HepG2 (cell line): ENCODE results near the gene ARHGAP45. TPM values are rescaled to one million over a fixed set of nuclear protein-coding genes. Genes with fewer than 3 reads are reported as not detected.

Experiments used
- CHD2 ChIP-seq: IDR thresholded peaks from 2 replicates; pipeline ENCODE4 v1.6.1; 2011; ENCODE audit warnings: low read depth, low read length, improper control_type of control experiment
- HDAC2 ChIP-seq: sonication (generic); formaldehyde crosslinking; IDR thresholded peaks from 2 replicates; pipeline ENCODE4 v1.4.0; 2020; ENCODE audit warnings: missing genetic modification reagents
- HOXA3 ChIP-seq: sonication (generic); formaldehyde crosslinking; IDR thresholded peaks from 2 replicates; pipeline ENCODE4 v1.5.0; 2020; ENCODE audit warnings: missing genetic modification reagents
- KLF12 ChIP-seq: sonication (generic); formaldehyde crosslinking; IDR thresholded peaks from 2 replicates; pipeline ENCODE4 v1.4.0; 2020; ENCODE audit warnings: missing genetic modification reagents, borderline replicate concordance
- PCBP1 ChIP-seq: fragments of 200-400 bp; formaldehyde crosslinking; IDR thresholded peaks from 2 replicates; pipeline ENCODE4 v1.6.1; 2017; ENCODE audit warnings: mild to moderate bottlenecking, low read depth, low read length, borderline replicate concordance
- RBAK ChIP-seq: sonication (generic); formaldehyde crosslinking; IDR thresholded peaks from 2 replicates; pipeline ENCODE4 v1.5.1; 2020; ENCODE audit warnings: mild to moderate bottlenecking, missing genetic modification reagents
- SP2 ChIP-seq: sonication (generic); formaldehyde crosslinking; IDR thresholded peaks from 2 replicates; pipeline ENCODE4 v1.5.1; 2020; ENCODE audit warnings: mild to moderate bottlenecking, missing genetic modification reagents
- SP5 ChIP-seq: IDR thresholded peaks from 2 replicates; pipeline ENCODE4 v1.6.1; 2016; ENCODE audit warnings: low read depth, borderline replicate concordance
- ZNF772 ChIP-seq: sonication (generic); formaldehyde crosslinking; IDR thresholded peaks from 2 replicates; pipeline ENCODE4 v1.5.0; 2020; ENCODE audit warnings: mild to moderate bottlenecking, missing genetic modification reagents
- polyA plus RNA-seq, 8 experiments: library from polyadenylated mRNA; depleted of rRNA in 3 of 8; stranded (reverse) in 7 of 8; unstranded in 1 of 8; fragments of >200 nt; fragmentation: Illumina TruSeq in 4 of 8; extraction: Trizol in 4 of 8; gene quantifications; 2 replicates each; pipeline versions ENCODE4 v1.2.1 to v1.2.3, GENCODE V29; 2011 to 2016; ENCODE audit warnings: low read depth in 4 of 8, missing spikeins in 1 of 8, mixed read lengths in 1 of 8; ENCODE audit not compliant: insufficient read depth in 1 of 8
- total RNA-seq, 5 experiments: library from RNA; depleted of rRNA; stranded (reverse); fragments of >200 nt; fragmentation: Illumina TruSeq; extraction: Trizol; gene quantifications; 2 replicates each; pipeline ENCODE4 v1.2.3, GENCODE V29; 2016; ENCODE audit warnings: low read depth in 1 of 5
- TF ChIP-seq, protein P1 (sequence below): sonication (generic); formaldehyde crosslinking; IDR thresholded peaks from 2 replicates; pipeline ENCODE4 v1.8.1; 2022; ENCODE audit warnings: low read depth, mild to moderate bottlenecking, missing genetic modification reagents
- TF ChIP-seq, protein P2 (sequence below), 2 experiments: sonication (generic) in 1 of 2; formaldehyde crosslinking in 1 of 2; IDR thresholded peaks; 2 replicates each; pipeline versions ENCODE4 v1.4.0 to v1.6.1; 2018 to 2020; ENCODE audit warnings: missing genetic modification reagents in 2 of 2, borderline replicate concordance in 1 of 2, low read depth in 1 of 2, mild to moderate bottlenecking in 1 of 2, missing biosample characterization in 1 of 2
- TF ChIP-seq, protein P3 (sequence below): sonication (generic); formaldehyde crosslinking; IDR thresholded peaks from 2 replicates; pipeline ENCODE4 v1.4.0; 2020; ENCODE audit warnings: missing genetic modification reagents
- TF ChIP-seq, protein P4 (sequence below): sonication (generic); formaldehyde crosslinking; IDR thresholded peaks from 2 replicates; pipeline ENCODE4 v1.4.0; 2020; ENCODE audit warnings: mild to moderate bottlenecking, missing genetic modification reagents

The ARHGAP45 gene
- total and polyA plus RNA-seq, 2 of the 13 experiments (the other 11 are each of a cell fraction or from before 2014, with no cell fraction given), result 0.84 to 32.0 TPM

DNA sequence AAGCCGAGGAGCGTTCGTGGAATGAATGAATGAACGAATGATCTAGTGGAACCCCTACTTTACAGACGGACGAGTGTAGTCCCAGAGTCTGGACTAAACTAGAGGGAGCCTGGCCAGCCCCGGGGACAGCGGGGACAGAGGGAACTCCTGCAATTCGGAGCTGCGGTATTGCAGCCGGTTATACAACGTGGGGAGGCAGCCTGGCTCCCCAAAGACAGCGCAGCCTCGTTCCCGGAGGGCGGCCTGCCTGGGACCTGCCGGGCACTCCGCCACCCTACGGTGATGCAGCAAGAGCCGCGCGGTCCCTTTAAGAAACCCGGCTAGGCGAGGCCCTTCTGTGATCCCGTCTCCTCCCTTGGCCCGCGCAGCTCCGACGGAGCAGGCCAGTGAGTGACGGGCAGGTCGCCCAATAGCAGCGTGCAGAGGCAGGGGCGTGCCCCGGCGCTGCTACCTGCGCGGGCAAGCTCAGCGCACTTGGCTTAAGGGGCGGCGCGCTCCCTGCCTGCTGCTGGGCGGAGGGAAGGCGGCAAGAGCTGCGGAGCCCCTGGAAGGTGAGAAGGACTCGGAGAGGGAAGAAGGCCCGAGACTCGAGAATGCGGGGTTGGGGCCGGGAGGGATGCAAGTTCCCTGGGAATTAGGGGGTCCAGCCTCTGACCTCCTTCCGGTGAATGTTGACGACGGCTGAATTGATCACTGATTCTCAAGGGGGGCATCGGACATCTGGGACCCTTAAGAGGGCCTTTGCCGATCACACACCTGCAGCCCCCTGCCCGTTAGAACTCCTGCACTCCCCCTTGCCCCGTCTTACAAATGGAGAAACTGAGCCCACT is 27.1 kb upstream of the ARHGAP45 start, which contains the start of gene ABCA7 (continued):
- TF ChIP-seq, protein P1, sequence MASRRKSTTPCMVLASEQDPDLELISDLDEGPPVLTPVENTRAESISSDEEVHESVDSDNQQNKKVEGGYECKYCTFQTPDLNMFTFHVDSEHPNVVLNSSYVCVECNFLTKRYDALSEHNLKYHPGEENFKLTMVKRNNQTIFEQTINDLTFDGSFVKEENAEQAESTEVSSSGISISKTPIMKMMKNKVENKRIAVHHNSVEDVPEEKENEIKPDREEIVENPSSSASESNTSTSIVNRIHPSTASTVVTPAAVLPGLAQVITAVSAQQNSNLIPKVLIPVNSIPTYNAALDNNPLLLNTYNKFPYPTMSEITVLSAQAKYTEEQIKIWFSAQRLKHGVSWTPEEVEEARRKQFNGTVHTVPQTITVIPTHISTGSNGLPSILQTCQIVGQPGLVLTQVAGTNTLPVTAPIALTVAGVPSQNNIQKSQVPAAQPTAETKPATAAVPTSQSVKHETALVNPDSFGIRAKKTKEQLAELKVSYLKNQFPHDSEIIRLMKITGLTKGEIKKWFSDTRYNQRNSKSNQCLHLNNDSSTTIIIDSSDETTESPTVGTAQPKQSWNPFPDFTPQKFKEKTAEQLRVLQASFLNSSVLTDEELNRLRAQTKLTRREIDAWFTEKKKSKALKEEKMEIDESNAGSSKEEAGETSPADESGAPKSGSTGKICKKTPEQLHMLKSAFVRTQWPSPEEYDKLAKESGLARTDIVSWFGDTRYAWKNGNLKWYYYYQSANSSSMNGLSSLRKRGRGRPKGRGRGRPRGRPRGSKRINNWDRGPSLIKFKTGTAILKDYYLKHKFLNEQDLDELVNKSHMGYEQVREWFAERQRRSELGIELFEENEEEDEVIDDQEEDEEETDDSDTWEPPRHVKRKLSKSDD, result 0 out of 2 replicates have a peak, but pooled peaks have one; percentile 28
- TF ChIP-seq HOXA3 (CRISPR knock-in tag), result peak; percentile 60; the same call in 1 of the 2 replicates
- TF ChIP-seq KLF12, result no peak
- TF ChIP-seq CHD2, result peak; percentile 74
- TF ChIP-seq, protein P2, sequence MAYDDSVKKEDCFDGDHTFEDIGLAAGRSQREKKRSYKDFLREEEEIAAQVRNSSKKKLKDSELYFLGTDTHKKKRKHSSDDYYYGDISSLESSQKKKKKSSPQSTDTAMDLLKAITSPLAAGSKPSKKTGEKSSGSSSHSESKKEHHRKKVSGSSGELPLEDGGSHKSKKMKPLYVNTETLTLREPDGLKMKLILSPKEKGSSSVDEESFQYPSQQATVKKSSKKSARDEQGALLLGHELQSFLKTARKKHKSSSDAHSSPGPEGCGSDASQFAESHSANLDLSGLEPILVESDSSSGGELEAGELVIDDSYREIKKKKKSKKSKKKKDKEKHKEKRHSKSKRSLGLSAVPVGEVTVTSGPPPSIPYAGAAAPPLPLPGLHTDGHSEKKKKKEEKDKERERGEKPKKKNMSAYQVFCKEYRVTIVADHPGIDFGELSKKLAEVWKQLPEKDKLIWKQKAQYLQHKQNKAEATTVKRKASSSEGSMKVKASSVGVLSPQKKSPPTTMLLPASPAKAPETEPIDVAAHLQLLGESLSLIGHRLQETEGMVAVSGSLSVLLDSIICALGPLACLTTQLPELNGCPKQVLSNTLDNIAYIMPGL (CRISPR knock-in tag; IDR thresholded peaks at IDR 0.05; ENCODE audit: borderline replicate concordance in 1 of 2, low read depth in 1 of 2), result 0 out of 4 replicates have a peak, but pooled peaks of 1 of the 2 experiments have one; percentile 68
- peak; percentile 99 for TF ChIP-seq SP2 (CRISPR knock-in tag)
- TF ChIP-seq, protein P3, sequence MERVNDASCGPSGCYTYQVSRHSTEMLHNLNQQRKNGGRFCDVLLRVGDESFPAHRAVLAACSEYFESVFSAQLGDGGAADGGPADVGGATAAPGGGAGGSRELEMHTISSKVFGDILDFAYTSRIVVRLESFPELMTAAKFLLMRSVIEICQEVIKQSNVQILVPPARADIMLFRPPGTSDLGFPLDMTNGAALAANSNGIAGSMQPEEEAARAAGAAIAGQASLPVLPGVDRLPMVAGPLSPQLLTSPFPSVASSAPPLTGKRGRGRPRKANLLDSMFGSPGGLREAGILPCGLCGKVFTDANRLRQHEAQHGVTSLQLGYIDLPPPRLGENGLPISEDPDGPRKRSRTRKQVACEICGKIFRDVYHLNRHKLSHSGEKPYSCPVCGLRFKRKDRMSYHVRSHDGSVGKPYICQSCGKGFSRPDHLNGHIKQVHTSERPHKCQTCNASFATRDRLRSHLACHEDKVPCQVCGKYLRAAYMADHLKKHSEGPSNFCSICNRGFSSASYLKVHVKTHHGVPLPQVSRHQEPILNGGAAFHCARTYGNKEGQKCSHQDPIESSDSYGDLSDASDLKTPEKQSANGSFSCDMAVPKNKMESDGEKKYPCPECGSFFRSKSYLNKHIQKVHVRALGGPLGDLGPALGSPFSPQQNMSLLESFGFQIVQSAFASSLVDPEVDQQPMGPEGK (CRISPR knock-in tag), result peak; percentile 30; the same call in 1 of the 2 replicates
- TF ChIP-seq, protein P4, sequence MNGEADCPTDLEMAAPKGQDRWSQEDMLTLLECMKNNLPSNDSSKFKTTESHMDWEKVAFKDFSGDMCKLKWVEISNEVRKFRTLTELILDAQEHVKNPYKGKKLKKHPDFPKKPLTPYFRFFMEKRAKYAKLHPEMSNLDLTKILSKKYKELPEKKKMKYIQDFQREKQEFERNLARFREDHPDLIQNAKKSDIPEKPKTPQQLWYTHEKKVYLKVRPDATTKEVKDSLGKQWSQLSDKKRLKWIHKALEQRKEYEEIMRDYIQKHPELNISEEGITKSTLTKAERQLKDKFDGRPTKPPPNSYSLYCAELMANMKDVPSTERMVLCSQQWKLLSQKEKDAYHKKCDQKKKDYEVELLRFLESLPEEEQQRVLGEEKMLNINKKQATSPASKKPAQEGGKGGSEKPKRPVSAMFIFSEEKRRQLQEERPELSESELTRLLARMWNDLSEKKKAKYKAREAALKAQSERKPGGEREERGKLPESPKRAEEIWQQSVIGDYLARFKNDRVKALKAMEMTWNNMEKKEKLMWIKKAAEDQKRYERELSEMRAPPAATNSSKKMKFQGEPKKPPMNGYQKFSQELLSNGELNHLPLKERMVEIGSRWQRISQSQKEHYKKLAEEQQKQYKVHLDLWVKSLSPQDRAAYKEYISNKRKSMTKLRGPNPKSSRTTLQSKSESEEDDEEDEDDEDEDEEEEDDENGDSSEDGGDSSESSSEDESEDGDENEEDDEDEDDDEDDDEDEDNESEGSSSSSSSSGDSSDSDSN (CRISPR knock-in tag), result peak; percentile 64; the same call in 1 of the 2 replicates
- TF ChIP-seq PCBP1, result 0 out of 2 replicates have a peak, but pooled peaks have one; percentile 68
- TF ChIP-seq SP5 (CRISPR knock-in tag), result peak; percentile 51; the same call in 1 of the 2 replicates
- TF ChIP-seq RBAK (CRISPR knock-in tag), result no peak
- TF ChIP-seq ZNF772 (CRISPR knock-in tag), result peak; percentile 5; the same call in 1 of the 2 replicates
- TF ChIP-seq HDAC2 (CRISPR knock-in tag), result peak; percentile 60; the same call in 1 of the 2 replicates
